ENCODE measurements around the gene CUL1.

DNA sequence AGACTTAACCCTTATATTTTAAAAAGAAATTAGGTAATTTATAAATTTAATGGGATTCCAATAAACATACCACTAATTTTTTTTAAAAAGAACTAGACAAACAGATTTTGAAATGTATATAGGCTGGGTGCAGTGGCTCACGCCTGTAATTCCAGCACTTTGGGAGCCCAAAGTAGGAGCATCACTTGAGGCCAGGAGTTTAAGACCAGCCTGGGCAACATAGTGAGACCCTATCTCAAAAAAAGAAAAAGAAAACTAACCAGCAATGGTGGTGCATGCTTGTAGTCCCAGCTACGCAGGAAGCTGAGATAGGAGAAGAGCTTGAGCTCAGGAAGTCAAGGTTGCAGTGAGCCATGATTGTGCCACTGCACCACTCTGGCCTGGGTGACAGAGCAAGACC lies 122.7 kb downstream of the CUL1 start:
- TF ChIP-seq FOXM1 (IDR thresholded peaks at IDR 0.05; ENCODE audit: borderline replicate concordance) = no peak
- TF ChIP-seq LEF1 (IDR thresholded peaks at IDR 0.05; ENCODE audit: borderline replicate concordance) = no peak
- no peak for TF ChIP-seq SP1 (IDR thresholded peaks at IDR 0.05)
- no peak for TF ChIP-seq SUZ12 (IDR thresholded peaks at IDR 0.05)
- no peak for TF ChIP-seq HDGF (IDR thresholded peaks at IDR 0.05; ENCODE audit: borderline replicate concordance)

Data from HEK293T (cell line).